ENCODE results near the gene EFR3B. TPM values are rescaled to one million over a fixed set of nuclear protein-coding genes. Genes with fewer than 3 reads are reported as not detected.

The EFR3B gene
- total RNA-seq, 2 experiments from 2014 or later, result 0.16 to 0.23 TPM

- CTCF ChIA-PET, result interaction anchor here (0.7 to 4.6 kb wide), 6 partner anchors 13 to 397 kb away, joined by 3 to 79 read pairs (median 24); partner anchors contain the start of gene POMC
Observed at GRCh38 chr2:25194576-25195122, 152.8 kb downstream of the EFR3B start.

GRCh38 chr2:25197336-25198208, 155.7 kb downstream of the EFR3B start:
- TF ChIP-seq CTCF (IDR thresholded peaks at IDR 0.05), result no peak
- Mint-ChIP-seq H3K9me3 (no peaks in the 10 kb centered on the region), H3K27ac (no peak overlapping the region), H3K4me3 (no peak overlapping the region), H3K27me3 (no peaks in the 10 kb centered on the region), H3K36me3 (ENCODE audit: low read depth) (no peaks in the 10 kb centered on the region), H3K4me1 (ENCODE audit: low read depth) (peaks cover 6% of the 10 kb centered on the region)
- DNase-seq (no peak), ATAC-seq (no peak)
- ChIA-PET CTCF (interaction anchor here (0.6 to 4.6 kb wide), 17 partner anchors 10 to 350 kb away, joined by 3 to 79 read pairs (median 4); partner anchors contain the start of gene POMC), POLR2A (no interaction called here)
- intact Hi-C loops (cut with micrococcal nuclease), result loop anchor here (2.0 to 10.0 kb wide), 2 partner anchors 31 to 223 kb away; partner anchors contain the start of gene DNAJC27

More at GRCh38 chr2:25194576-25195122, 152.8 kb downstream of the EFR3B start:
- intact Hi-C loops (cut with micrococcal nuclease), result loop anchor here (10.0 kb wide), 1 partner anchor 220 kb away; the partner anchor contains the start of gene DNAJC27
- no peak for DNase-seq
- Mint-ChIP-seq H3K27ac (no peak overlapping the region), H3K4me3 (no peak overlapping the region), H3K9me3 (no peaks in the 10 kb centered on the region), H3K36me3 (ENCODE audit: low read depth) (no peaks in the 10 kb centered on the region), H3K27me3 (no peaks in the 10 kb centered on the region), H3K4me1 (ENCODE audit: low read depth) (no peaks in the 10 kb centered on the region)
- no peak for TF ChIP-seq CTCF (IDR thresholded peaks at IDR 0.05)
- POLR2A ChIA-PET, result no interaction called here
- ATAC-seq, result no peak

GRCh38 chr2:25198209-25198525, 156.3 kb downstream of the EFR3B start:
- POLR2A ChIA-PET, result no interaction called here
- H3K9me3 Mint-ChIP-seq, result no peaks in the 10 kb centered on the region
- peaks cover 7% of the 10 kb centered on the region for H3K4me1 Mint-ChIP-seq (ENCODE audit: low read depth)
- no peak for TF ChIP-seq CTCF (IDR thresholded peaks at IDR 0.05)
- intact Hi-C loops (cut with micrococcal nuclease), result loop anchor here (10.0 kb wide), 1 partner anchor 223 kb away; the partner anchor contains the start of gene DNAJC27
- CTCF ChIA-PET, result interaction anchor here (1.3 to 4.6 kb wide), 6 partner anchors 9 to 223 kb away, joined by 3 to 79 read pairs (median 26); partner anchors contain the start of gene POMC
- H3K36me3 Mint-ChIP-seq (ENCODE audit: low read depth), result no peaks in the 10 kb centered on the region
- no peak for ATAC-seq
- H3K27ac Mint-ChIP-seq, result no peak overlapping the region
- no peaks in the 10 kb centered on the region for H3K27me3 Mint-ChIP-seq
- no peak overlapping the region for H3K4me3 Mint-ChIP-seq
- DNase-seq, result no peak

- POLR2A ChIA-PET, result no interaction called here
- ATAC-seq (no peak), DNase-seq (no peak)
- CTCF ChIA-PET, result interaction anchor here (1.3 kb wide), 1 partner anchor 30 kb away, joined by 4 read pairs; no protein-coding TSS in a partner anchor
- intact Hi-C loops (cut with micrococcal nuclease), result loop anchor here (10.0 kb wide), 1 partner anchor 224 kb away; the partner anchor contains the start of gene DNAJC27
- no peak for TF ChIP-seq CTCF (IDR thresholded peaks at IDR 0.05)
- Mint-ChIP-seq H3K36me3 (ENCODE audit: low read depth) (no peaks in the 10 kb centered on the region), H3K9me3 (no peaks in the 10 kb centered on the region), H3K4me3 (no peak overlapping the region), H3K27ac (no peak overlapping the region), H3K4me1 (ENCODE audit: low read depth) (peaks cover 7% of the 10 kb centered on the region), H3K27me3 (no peaks in the 10 kb centered on the region)
Observed at GRCh38 chr2:25198576-25198975, 156.7 kb downstream of the EFR3B start.

GRCh38 chr2:25201265-25201664, 159.4 kb downstream of the EFR3B start:
- peak; percentile 20 for TF ChIP-seq CTCF (IDR thresholded peaks at IDR 0.05)
- Mint-ChIP-seq H3K36me3 (ENCODE audit: low read depth) (no peaks in the 10 kb centered on the region), H3K27ac (no peak overlapping the region), H3K27me3 (no peaks in the 10 kb centered on the region), H3K9me3 (no peaks in the 10 kb centered on the region), H3K4me1 (ENCODE audit: low read depth) (peaks cover 7% of the 10 kb centered on the region), H3K4me3 (no peak overlapping the region)
- POLR2A ChIA-PET, result no interaction called here
- DNase-seq, result peak; percentile 18
- intact Hi-C loops (cut with micrococcal nuclease), result no loop called here
- CTCF ChIA-PET, result no interaction called here
- ATAC-seq, result peak; percentile 29

Measured in activated CD8-positive, alpha-beta T cell treated with anti-CD3 and anti-CD28 coated beads for 36 hours (primary cell).